H1 (cell line): ENCODE results near the gene BSCL2. TPM values are rescaled to one million over a fixed set of nuclear protein-coding genes. Genes with fewer than 3 reads are reported as not detected.

Experiments
- ASH2L ChIP-seq: fragments of 200-600, 300-600 bp; sonication (generic); IDR thresholded peaks from one replicate; pipeline ENCODE4 v1.7.1; 2017; ENCODE audit warnings: low read length
- CBX5 ChIP-seq: fragments of 300-800, 300-1000 bp; sonication (generic); IDR thresholded peaks from 2 replicates; pipeline ENCODE4 v1.7.1; 2016; ENCODE audit warnings: antibody characterized with exemption, low read length, low read depth
- CHD1 ChIP-seq: IDR thresholded peaks from 2 replicates; pipeline ENCODE4 v1.6.1; 2012; ENCODE audit warnings: low read depth, low read length, improper control_type of control experiment
- EP300 ChIP-seq, 2 experiments: IDR thresholded peaks; 1 replicate in 1 of 2; 2 replicates in 1 of 2; pipeline ENCODE4 v1.6.1; 2011 to 2012; ENCODE audit warnings: low read depth in 2 of 2, low read length in 2 of 2, mild to moderate bottlenecking in 2 of 2, borderline replicate concordance in 1 of 2, inconsistent platforms in 1 of 2, moderate library complexity in 1 of 2
- EZH2 ChIP-seq: fragments of 200-600 bp; sonication (generic); IDR thresholded peaks from 2 replicates; pipeline ENCODE4 v1.7.1; 2012; ENCODE audit warnings: low read depth, mild to moderate bottlenecking, moderate library complexity, low read length, inconsistent platforms; ENCODE audit not compliant: severe bottlenecking
- HDAC2 ChIP-seq, 2 experiments: fragments of 300-600 bp in 1 of 2; sonication (generic) in 1 of 2; IDR thresholded peaks; 2 replicates each; pipeline ENCODE4 v1.6.1; 2011 to 2012; ENCODE audit warnings: low read depth in 2 of 2, low read length in 2 of 2, mild to moderate bottlenecking in 2 of 2, moderate library complexity in 2 of 2, borderline replicate concordance in 1 of 2, inconsistent platforms in 1 of 2
- JUN ChIP-seq: IDR thresholded peaks from 2 replicates; pipeline ENCODE4 v1.6.1; 2011; ENCODE audit warnings: low read depth, mild to moderate bottlenecking, improper control_type of control experiment, low read length
- KDM4A ChIP-seq: IDR thresholded peaks from one replicate; pipeline ENCODE4 v1.7.1; 2012; ENCODE audit warnings: low read depth, mild to moderate bottlenecking, moderate library complexity, low read length, inconsistent platforms; ENCODE audit not compliant: severe bottlenecking
- MAFK ChIP-seq: IDR thresholded peaks from 2 replicates; pipeline ENCODE4 v1.6.1; 2012; ENCODE audit warnings: low read depth, mild to moderate bottlenecking, improper control_type of control experiment, low read length
- NANOG ChIP-seq: IDR thresholded peaks from 2 replicates; pipeline ENCODE4 v1.6.1; 2011; ENCODE audit warnings: low read length, low read depth, mild to moderate bottlenecking, inconsistent platforms; ENCODE audit not compliant: insufficient read depth, poor library complexity, severe bottlenecking
- POLR2A ChIP-seq, 2 experiments: IDR thresholded peaks; 1 replicate in 1 of 2; 2 replicates in 1 of 2; pipeline ENCODE4 v1.6.1; 2011; ENCODE audit warnings: low read depth in 2 of 2, low read length in 2 of 2, mild to moderate bottlenecking in 2 of 2; ENCODE audit errors: control extremely low read depth in 1 of 2
- RFX5 ChIP-seq: IDR thresholded peaks from 2 replicates; pipeline ENCODE4 v1.6.1; 2011; ENCODE audit warnings: low read depth, low read length, improper control_type of control experiment, borderline replicate concordance
- RNF2 ChIP-seq: fragments of 200-900, 300-1000 bp; sonication (generic); IDR thresholded peaks from 2 replicates; pipeline ENCODE4 v1.7.1; 2016; ENCODE audit warnings: borderline replicate concordance, low read depth, mild to moderate bottlenecking, antibody characterized with exemption, low read length; ENCODE audit not compliant: poor library complexity, severe bottlenecking; ENCODE audit errors: missing control alignments
- SAP30 ChIP-seq: fragments of 300-600 bp; sonication (generic); IDR thresholded peaks from 2 replicates; pipeline ENCODE4 v1.7.1; 2012; ENCODE audit warnings: low read length, moderate library complexity, mild to moderate bottlenecking, inconsistent platforms; ENCODE audit not compliant: insufficient read depth, insufficient replicate concordance
- SIN3A ChIP-seq, 2 experiments: IDR thresholded peaks in 1 of 2; conservative IDR thresholded peaks in 1 of 2; 2 replicates each; pipeline ENCODE4 v1.6.1; 2011 to 2012; ENCODE audit warnings: low read length in 2 of 2, improper control_type of control experiment in 1 of 2, low read depth in 1 of 2, mild to moderate bottlenecking in 1 of 2
- SUZ12 ChIP-seq: fragments of 200-600 bp; sonication (generic); IDR thresholded peaks from 2 replicates; pipeline ENCODE4 v1.6.1; 2012; ENCODE audit warnings: mild to moderate bottlenecking, inconsistent platforms, low read length, moderate library complexity, mixed read lengths
- TAF1 ChIP-seq: IDR thresholded peaks from 2 replicates; pipeline ENCODE4 v1.6.1; 2011; ENCODE audit warnings: mild to moderate bottlenecking, low read depth, low read length
- TBP ChIP-seq: IDR thresholded peaks from 2 replicates; pipeline ENCODE4 v1.6.1; 2011; ENCODE audit warnings: low read depth, low read length, improper control_type of control experiment
- polyA plus RNA-seq, 7 experiments: library from polyadenylated mRNA; depleted of rRNA in 3 of 7; stranded (reverse) in 5 of 7; unstranded in 2 of 7; fragments of >200 nt in 5 of 7; fragments of 200-250 nt in 2 of 7; gene quantifications; 1 replicate in 5 of 7; 2 replicates in 1 of 7; 4 replicates in 1 of 7; pipeline versions ENCODE4 v1.2.1 to v1.2.3, GENCODE V29; 2011 to 2013; ENCODE audit warnings: missing spikeins in 2 of 7, mixed read lengths in 2 of 7
- total RNA-seq: library from RNA; stranded (reverse); fragmentation: NEBNext Ultra II Directional; extraction: Animal tissue kit (Norgen Biotek cat#: 25700); gene quantifications from 2 replicates; pipeline ENCODE4 v1.2.1, GENCODE V29; 2021
- TF ChIP-seq, protein P1 (sequence below), 3 experiments: IDR thresholded peaks; 1 replicate in 2 of 3; 2 replicates in 1 of 3; pipeline versions ENCODE4 v1.5.1 to v1.6.1; 2011; ENCODE audit warnings: low read length in 3 of 3, mild to moderate bottlenecking in 3 of 3, inconsistent platforms in 2 of 3, low read depth in 1 of 3, moderate library complexity in 1 of 3; ENCODE audit not compliant: insufficient read depth in 1 of 3; ENCODE audit errors: control extremely low read depth in 1 of 3

Gene BSCL2
- total and polyA plus RNA-seq, 2 of the 8 experiments (the other 6 are each of a cell fraction or from before 2014, with no cell fraction given) = 59.5 to 264 TPM

DNA sequence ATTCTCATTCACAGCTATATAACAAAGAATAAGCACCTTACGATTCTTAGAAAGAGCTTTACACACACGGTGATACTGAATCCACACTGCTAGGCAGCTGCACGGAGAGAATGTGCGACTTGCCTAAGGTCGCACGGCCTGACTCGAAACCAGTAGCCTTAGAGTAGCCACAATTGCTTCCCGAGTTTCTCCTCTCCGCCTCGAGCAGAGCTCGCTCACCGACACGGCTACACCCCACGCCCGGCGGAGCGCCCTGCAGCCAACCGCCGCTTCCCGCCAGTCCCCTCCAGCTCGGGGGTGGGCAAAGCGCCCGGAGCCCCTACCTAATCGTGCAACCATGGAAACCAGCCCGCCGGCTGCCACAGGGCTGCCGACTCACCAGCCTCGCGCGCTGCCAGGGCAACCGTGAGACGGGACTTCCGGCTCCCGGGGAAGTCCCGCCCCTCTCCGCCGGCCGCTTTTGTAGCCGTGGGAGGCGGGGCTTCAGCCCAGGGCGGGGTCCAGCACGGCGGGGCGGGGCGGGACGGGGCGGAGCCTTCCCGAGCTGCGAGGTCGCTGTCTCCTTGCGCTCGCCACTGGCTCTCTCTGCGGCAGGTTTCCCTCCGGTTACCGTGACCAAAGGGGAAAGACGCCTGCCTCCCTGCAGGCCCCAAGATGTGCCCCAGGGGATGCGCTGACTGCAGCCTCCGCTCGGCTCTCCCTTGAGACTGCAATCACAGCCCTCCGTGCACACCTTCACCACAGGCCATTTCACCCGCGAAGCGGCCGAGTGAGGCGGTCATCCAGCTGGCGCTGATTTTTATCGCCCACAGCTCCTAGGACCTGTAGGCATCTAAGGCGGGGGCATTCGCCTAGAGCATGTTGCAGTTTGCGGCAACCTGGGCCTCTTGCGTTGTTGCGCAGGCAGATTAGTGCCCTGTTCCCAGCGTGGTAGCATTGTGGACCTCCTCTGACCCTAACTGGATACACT, 1.1 kb downstream of the BSCL2 start (continued):
- TF ChIP-seq SIN3A (conservative IDR thresholded peaks at IDR 0.05 in 1 of 2, IDR thresholded peaks at IDR 0.05 in 1 of 2; ENCODE audit: low read depth in 1 of 2, low read length in 2 of 2) (peak; percentile 49 to 90; a peak in 3 of 4 replicates), KDM4A (peak; percentile 53), SAP30 (no peak), EZH2 (no peak), POLR2A (IDR thresholded peaks at IDR 0.05; ENCODE audit: control extremely low read depth in 1 of 2, low read depth in 2 of 2, low read length in 2 of 2) (peak in 1 of 2 experiments; percentile 62; a peak in 2 of 3 replicates), ASH2L (no peak), TBP (no peak), NANOG (no peak), CBX5 (no peak), EP300 (IDR thresholded peaks at IDR 0.05; ENCODE audit: borderline replicate concordance in 1 of 2, low read depth in 2 of 2, low read length in 2 of 2) (no peak), CHD1 (no peak), RNF2 (peak; percentile 46), HDAC2 (IDR thresholded peaks at IDR 0.05; ENCODE audit: borderline replicate concordance in 1 of 2, low read depth in 2 of 2, low read length in 2 of 2) (no peak), SUZ12 (no peak), TAF1 (peak; percentile 57; the same call in 1 of the 2 replicates), RFX5 (no peak), MAFK (no peak), JUN (no peak)
- TF ChIP-seq, protein P1, sequence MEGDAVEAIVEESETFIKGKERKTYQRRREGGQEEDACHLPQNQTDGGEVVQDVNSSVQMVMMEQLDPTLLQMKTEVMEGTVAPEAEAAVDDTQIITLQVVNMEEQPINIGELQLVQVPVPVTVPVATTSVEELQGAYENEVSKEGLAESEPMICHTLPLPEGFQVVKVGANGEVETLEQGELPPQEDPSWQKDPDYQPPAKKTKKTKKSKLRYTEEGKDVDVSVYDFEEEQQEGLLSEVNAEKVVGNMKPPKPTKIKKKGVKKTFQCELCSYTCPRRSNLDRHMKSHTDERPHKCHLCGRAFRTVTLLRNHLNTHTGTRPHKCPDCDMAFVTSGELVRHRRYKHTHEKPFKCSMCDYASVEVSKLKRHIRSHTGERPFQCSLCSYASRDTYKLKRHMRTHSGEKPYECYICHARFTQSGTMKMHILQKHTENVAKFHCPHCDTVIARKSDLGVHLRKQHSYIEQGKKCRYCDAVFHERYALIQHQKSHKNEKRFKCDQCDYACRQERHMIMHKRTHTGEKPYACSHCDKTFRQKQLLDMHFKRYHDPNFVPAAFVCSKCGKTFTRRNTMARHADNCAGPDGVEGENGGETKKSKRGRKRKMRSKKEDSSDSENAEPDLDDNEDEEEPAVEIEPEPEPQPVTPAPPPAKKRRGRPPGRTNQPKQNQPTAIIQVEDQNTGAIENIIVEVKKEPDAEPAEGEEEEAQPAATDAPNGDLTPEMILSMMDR (IDR thresholded peaks at IDR 0.05; ENCODE audit: control extremely low read depth in 1 of 3, insufficient read depth in 1 of 3, low read depth in 1 of 3, low read length in 3 of 3) = no peak
